Stimulated activated naive CD8-positive, alpha-beta T cell treated with anti-CD3 and anti-CD28 coated beads, Interleukin-15, Interleukin-2, amounts not matched to agents 100 U/mL and 50 U/mL, for 24 hours (primary cell): ENCODE measurements around the gene NCAPH2.
A peak's percentile ranks its signal among the peaks of the same experiment; 100 is the strongest.

Experiments
- ATAC-seq: fragments of 150-1000 bp; cut with Tn5 transposase; one replicate; pipeline ENCODE4 v1.10.0; 2021
- DNase-seq: peaks from one replicate; pipeline ENCODE4 v3.0.0; 2021

NCAPH2 gene

GRCh38 chr22:50507991-50508884 is at the start of gene NCAPH2:
NCAPH2 (plus strand) TSS chr22:50508224; CDS start chr22:50508338, 114 bp downstream.
- ATAC-seq (peak; percentile 77), DNase-seq (peak; percentile 98)

- DNase-seq (no peak), ATAC-seq (no peak)
These were observed 49.0 kb upstream of the NCAPH2 start for GRCh38 chr22:50459016-50459415.

DNA sequence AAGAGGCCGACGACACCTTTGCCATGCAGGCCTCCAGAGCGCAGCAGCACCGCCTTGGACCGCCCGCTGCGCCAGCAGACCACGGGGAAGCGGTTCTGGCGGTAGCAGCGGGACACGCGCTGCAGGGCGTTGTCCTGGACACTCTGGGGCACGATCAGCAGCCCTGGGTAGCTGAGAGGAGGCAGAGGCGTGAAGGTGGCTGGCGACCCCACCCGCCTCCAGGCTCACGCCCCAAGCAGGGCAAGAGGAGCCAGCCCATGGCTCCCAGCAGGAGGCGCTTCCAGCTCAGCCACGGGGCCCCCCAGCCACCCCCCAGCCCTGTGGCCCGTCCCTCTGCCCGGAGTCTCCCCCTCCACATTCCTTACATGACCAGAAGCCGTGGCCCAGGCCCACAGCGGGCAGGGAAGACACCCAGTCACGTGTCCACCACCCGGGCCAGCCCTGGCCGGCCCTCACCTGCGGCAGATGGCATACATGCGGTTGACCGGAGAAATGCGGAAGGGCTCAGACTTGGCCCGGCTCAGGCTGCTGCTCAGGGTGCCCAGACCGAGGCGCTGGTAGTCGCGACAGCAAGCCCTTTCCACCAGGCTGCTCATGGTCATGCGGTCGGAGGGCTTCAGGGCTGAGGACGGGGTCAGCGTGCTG is 48.4 kb upstream of the NCAPH2 start:
- ATAC-seq (no peak), DNase-seq (no peak)

DNA sequence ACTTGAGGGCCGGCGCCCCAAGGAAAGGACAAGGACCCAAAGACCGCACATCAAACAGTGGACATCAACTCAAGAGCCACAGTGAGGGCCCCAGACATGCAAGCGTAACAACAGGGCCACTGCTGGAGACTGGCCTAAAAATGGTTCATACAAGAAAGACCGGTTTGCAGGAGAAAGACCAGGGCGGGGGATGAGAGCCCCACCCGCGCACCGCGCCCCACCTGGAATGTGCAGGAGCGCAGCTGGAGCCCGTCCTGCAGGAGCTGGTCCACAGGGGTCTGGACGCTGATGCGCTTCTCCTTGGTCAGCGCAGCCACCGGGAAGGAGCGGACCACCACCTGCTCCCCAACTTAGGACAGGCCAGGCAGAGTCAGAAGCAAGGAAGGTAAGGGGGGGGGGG is 47.1 kb upstream of the NCAPH2 start:
- ATAC-seq (no peak), DNase-seq (no peak)

DNA sequence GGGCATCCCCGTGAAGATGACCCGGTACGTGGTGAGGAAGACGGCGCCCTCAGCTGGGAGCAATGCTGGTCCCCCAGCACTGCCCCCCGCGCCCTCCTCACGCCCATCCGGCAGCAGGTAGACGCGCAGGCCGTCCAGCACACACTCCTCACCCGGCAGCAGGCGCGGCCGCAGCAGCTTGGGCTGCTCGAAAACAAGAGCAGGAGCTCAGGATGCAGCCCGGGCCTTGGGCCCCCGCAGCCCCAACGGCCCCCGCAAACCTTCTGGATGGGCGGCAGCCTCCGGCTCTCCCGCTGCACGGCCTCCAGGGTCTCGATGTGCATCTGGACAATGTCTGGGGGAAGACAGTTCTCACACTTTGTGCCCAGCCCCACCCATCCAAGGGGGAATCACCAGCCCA is 46.5 kb upstream of the NCAPH2 start:
- DNase-seq (no peak), ATAC-seq (no peak)

DNA sequence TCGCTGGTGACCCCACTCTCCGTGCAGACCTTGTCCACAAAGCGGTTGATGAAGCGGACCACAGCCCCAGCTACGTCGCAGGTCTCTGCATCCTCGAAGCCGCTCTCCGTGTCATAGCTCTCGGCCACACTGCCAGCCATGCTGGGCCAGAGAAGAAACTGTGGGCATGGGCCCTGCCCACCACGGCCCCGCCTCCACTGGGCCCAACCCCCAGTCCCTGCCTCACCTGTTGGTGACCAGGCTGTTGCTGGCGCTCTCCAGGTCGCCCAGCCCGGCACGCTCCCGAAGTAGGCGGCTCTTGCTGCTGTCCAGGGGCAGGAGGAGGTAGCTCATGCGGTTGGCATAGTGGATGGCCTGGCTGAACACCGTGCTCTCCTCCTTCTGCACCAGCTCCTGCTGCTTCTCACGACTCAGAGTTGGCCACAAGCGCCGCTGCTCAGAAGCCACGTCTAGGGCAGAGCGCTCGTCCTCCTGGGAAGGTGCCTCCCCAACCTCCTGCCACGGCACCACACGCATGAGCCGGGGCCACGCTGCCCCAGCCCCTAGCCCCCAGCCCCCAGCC is 46.0 kb upstream of the NCAPH2 start:
- ATAC-seq (no peak), DNase-seq (no peak)

DNA sequence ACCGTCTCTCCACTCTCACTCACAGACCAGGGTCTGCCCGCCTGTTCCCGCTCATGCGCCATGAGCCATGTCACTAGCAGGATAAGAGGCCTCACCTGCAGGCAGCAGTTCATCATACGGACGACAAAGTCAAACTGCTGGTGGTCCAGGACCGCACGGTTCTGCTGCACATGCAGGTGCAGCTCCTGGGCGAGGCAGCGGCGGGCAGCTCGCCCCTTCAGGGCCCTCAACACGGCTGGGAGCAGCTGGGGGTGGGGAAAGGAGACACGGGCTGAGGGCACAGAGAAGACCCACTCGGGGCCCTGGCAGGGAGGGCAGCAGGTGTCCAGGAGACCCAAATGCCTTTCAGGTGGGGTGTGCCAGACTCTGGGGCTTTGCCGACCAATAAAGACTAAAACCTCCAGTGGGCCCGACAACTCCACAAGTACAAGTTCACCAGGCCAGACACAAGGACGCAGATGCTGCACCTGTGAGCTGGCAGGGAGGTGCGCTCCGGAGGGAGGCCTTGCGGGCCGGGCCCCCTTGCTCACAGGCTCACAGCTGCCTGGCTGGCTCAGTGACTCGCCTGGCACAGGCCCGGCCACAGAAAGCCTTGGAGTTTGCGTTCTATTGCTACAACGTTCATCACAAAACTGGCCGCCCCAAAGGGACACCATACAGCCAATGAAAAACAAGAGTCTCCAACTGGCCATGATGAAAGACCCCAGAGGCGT is 44.7 kb upstream of the NCAPH2 start:
- ATAC-seq (no peak), DNase-seq (no peak)

- ATAC-seq (no peak), DNase-seq (no peak)
These were observed 43.6 kb upstream of the NCAPH2 start for GRCh38 chr22:50464451-50464850.

DNA sequence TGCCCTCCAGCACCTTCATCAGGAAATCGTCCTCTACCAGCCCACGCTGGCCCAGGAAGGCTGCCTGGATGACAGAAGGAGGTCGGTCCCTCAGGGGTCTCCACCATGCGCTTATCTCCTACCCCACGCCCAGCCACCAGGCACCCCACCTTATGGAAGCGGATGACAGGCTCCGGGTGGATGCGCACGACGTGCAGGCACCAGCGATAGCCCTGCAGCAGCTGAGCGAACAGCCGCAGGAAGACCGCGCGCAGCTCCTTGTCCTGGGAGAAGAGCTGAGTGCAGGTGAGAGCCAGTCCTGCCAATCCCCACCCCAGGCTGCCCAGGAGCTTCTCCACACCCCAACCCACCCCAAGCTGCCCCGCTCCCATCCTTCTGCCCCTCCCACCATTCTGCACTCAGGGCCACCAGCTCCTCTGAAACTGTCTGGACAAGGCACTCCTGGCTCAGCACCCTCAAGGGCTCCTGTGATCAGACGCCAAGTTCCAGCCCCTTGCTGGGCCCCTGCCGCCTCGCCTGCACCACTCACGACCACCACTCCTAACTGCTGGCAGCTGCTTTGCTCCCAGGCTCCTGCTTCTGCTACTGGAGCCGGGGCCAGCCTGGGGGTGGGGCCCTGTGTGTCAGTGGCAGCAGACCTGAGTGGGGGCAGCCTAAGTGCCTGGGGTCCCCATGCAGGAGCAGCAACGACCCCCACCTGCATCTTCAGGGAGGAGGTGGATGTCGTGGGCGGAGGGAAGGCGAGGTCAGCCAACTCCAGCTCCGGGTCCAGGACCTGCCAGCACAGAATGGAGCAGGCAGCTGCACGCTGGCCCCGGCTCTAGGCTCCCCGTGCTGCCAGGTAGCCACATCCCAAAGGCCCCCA is 42.7 kb upstream of the NCAPH2 start:
- no peak for DNase-seq
- ATAC-seq: no peak

GRCh38 chr22:50467341-50467740 is 40.7 kb upstream of the NCAPH2 start:
- no peak for ATAC-seq
- no peak for DNase-seq

GRCh38 chr22:50467773-50468440 is 40.1 kb upstream of the NCAPH2 start:
- ATAC-seq (no peak), DNase-seq (no peak)

- ATAC-seq (no peak), DNase-seq (no peak)
These were observed 39.4 kb upstream of the NCAPH2 start for GRCh38 chr22:50468626-50469025.

GRCh38 chr22:50469377-50470305 is 38.4 kb upstream of the NCAPH2 start:
- ATAC-seq (peak; percentile 87), DNase-seq (peak; percentile 96)

DNA sequence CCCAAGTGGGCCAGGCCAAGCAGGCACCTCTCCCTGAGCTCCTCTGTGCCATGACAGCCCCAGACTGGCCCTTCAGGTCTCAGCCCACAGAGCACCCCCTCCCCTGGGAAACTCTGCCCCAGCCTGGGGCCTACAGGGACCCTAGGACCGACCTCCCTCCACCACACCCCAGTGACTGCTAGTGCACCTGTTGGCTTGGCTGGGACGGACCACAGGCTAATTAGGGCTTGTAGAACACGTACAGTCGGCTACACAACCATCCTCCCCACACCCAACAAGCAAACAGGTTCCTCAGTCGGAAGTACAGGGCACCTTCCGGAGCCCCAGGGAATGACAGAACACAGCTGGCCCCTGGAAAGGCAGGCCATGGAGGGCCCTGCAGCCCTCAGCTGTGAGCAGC is 37.5 kb upstream of the NCAPH2 start:
- no peak for ATAC-seq
- DNase-seq: peak; percentile 25

GRCh38 chr22:50471197-50471847 is 36.7 kb upstream of the NCAPH2 start:
- no peak for DNase-seq

DNA sequence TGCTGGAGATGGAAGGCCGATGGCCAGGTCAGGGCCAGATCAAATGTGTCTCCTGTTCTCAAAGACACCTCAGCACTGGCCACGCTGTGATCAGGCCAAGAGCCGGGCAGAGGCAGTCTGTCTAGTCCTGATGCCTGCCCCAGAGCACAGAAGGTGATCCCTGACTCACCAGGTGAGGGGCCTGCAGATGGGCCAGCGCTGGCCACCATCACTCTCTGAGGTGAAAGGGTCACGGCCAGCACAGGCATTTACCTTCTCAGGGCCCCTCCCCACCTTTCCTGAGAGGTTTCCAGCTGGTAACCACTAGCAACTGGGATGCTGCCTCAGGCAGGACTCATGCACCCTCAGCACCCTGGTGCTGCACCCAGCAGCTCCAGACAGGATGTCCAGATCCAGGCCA is 36.1 kb upstream of the NCAPH2 start:
- no peak for ATAC-seq
- no peak for DNase-seq

More at GRCh38 chr22:50471197-50471847, 36.7 kb upstream of the NCAPH2 start:
- no peak for ATAC-seq

GRCh38 chr22:50473088-50473487 is 34.9 kb upstream of the NCAPH2 start:
- ATAC-seq: peak; percentile 24
- peak; percentile 62 for DNase-seq

GRCh38 chr22:50473855-50474671 is 34.0 kb upstream of the NCAPH2 start:
- no peak for ATAC-seq
- DNase-seq: peak; percentile 62
